HFFc6 (cell line): ENCODE data around the gene SLC2A10. TPM values are rescaled to one million over a fixed set of nuclear protein-coding genes. Genes with fewer than 3 reads are reported as not detected.

Experiments used
- DNase-seq: peaks from one replicate; pipeline ENCODE4 v3.0.0-alpha.2; 2018
- H3K27ac Mint-ChIP-seq: 2 replicates; pipeline ENCODE4 v1.8.0; 2020; ENCODE audit warnings: mild to moderate bottlenecking, mixed read lengths
- H3K27me3 Mint-ChIP-seq: 2 replicates; pipeline ENCODE4 v1.8.0; 2021; ENCODE audit warnings: mild to moderate bottlenecking, moderate library complexity, mixed read lengths; ENCODE audit not compliant: insufficient read depth
- H3K36me3 Mint-ChIP-seq: 2 replicates; pipeline ENCODE4 v1.8.0; 2021; ENCODE audit warnings: low read depth, mixed read lengths
- H3K4me1 Mint-ChIP-seq: 2 replicates; pipeline ENCODE4 v1.8.0; 2020; ENCODE audit warnings: low read depth, mixed read lengths
- H3K4me3 Mint-ChIP-seq: 2 replicates; pipeline ENCODE4 v1.8.0; 2020; ENCODE audit warnings: mild to moderate bottlenecking, moderate library complexity, mixed read lengths
- H3K9me3 Mint-ChIP-seq: 2 replicates; pipeline ENCODE4 v1.8.0; 2020; ENCODE audit warnings: mild to moderate bottlenecking, mixed read lengths
- CTCF ChIP-seq: fragments of 200-600 bp; sonication (generic); IDR thresholded peaks from 2 replicates; pipeline ENCODE4 v1.5.0; 2021; ENCODE audit warnings: antibody characterized with exemption, mild to moderate bottlenecking
- total RNA-seq, 6 experiments: library from RNA; stranded (reverse); fragmentation: NEBNext Ultra II Directional; extraction: Animal tissue kit (Norgen Biotek cat#: 25700); gene quantifications; 2 replicates in 1 of 6; 3 replicates in 5 of 6; pipeline ENCODE4 v1.2.3, GENCODE V29; 2021

SLC2A10 gene
- total RNA-seq, 6 experiments from 2014 or later = 27.0 to 36.4 (median 30.5) TPM

GRCh38 chr20:46775806-46776205, 66.4 kb downstream of the SLC2A10 start:
- no peak for TF ChIP-seq CTCF
- peaks cover 9% of the 10 kb centered on the region for H3K4me1 Mint-ChIP-seq

GRCh38 chr20:46777331-46777730, 67.9 kb downstream of the SLC2A10 start:
- Mint-ChIP-seq H3K4me3 (no peak overlapping the region), H3K27ac (no peak overlapping the region), H3K27me3 (peaks cover 31% of the 10 kb centered on the region), H3K4me1 (peaks cover 6% of the 10 kb centered on the region), H3K36me3 (no peaks in the 10 kb centered on the region), H3K9me3 (no peaks in the 10 kb centered on the region; the same call in 1 of the 2 replicates)
- no peak for DNase-seq
- no peak for TF ChIP-seq CTCF

More at GRCh38 chr20:46775806-46776205, 66.4 kb downstream of the SLC2A10 start:
- Mint-ChIP-seq H3K9me3 (no peaks in the 10 kb centered on the region; the same call in 1 of the 2 replicates), H3K36me3 (no peaks in the 10 kb centered on the region), H3K27ac (no peak overlapping the region), H3K4me3 (no peak overlapping the region), H3K27me3 (peaks cover 31% of the 10 kb centered on the region)
- DNase-seq = no peak

GRCh38 chr20:46779831-46780230, 70.4 kb downstream of the SLC2A10 start:
- Mint-ChIP-seq H3K27me3 (peaks cover 23% of the 10 kb centered on the region), H3K4me1 (peaks cover 10% of the 10 kb centered on the region), H3K36me3 (0 out of 2 replicates have a peak, but pooled peaks cover 3% of the 10 kb centered on the region), H3K4me3 (no peak overlapping the region), H3K27ac (no peak overlapping the region), H3K9me3 (no peaks in the 10 kb centered on the region; the same call in 1 of the 2 replicates)
- DNase-seq = no peak
- no peak for TF ChIP-seq CTCF

GRCh38 chr20:46784436-46785127, 75.1 kb downstream of the SLC2A10 start:
- Mint-ChIP-seq H3K27ac (peak overlapping the region; percentile 51), H3K9me3 (no peaks in the 10 kb centered on the region), H3K4me3 (peak overlapping the region; percentile 62), H3K36me3 (peaks cover 10% of the 10 kb centered on the region; the same call in 1 of the 2 replicates), H3K27me3 (no peaks in the 10 kb centered on the region; the same call in 1 of the 2 replicates), H3K4me1 (peaks cover 18% of the 10 kb centered on the region)
- TF ChIP-seq CTCF = no peak
- DNase-seq = peak; percentile 18

Other genes with a start within 250 kb of the SLC2A10 start
- 1 to 10 TPM in 5 of 6 experiments, under 1 TPM in 1; 0.87 to 1.6 (median 1.2) TPM for gene ZNF334, start 196.1 kb upstream of the SLC2A10 start, total RNA-seq
- not detected for gene OCSTAMP, start 159.0 kb upstream of the SLC2A10 start, total RNA-seq
- 1 to 10 TPM; 2.3 to 3.5 (median 2.7) TPM for gene SLC13A3, start 58.2 kb upstream of the SLC2A10 start, total RNA-seq
- gene TP53RK, start 20.2 kb upstream of the SLC2A10 start, total RNA-seq = 10 to 100 TPM; 14.8 to 20.0 (median 15.8) TPM
- under 1 TPM in 5 of 6 experiments, not detected in 1; 0.14 to 0.51 (median 0.28) TPM for gene EYA2, start 185.2 kb downstream of the SLC2A10 start, total RNA-seq